ENCODE measurements around the gene RNF157.

The RNF157 gene

DNA sequence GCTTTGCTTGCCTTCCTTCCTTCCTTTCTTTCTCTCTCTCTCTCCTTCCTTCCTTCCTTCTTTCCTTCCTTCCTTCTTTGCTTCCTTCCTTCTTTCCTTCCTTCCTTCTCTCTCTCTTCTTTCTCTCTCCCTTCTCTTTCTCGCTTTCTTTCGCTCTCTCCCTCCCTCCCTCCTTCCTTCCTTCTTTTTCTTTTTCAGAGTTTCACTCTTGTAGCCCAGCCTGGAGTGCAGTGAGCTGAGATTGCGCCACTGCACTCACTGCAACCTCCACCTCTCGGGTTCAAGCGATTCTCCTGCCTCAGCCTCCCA is 117.1 kb downstream of the RNF157 start:
- Histone ChIP-seq H3K27me3 (ENCODE audit: insufficient read depth, poor library complexity, severe bottlenecking) (no peaks in the 10 kb centered on the region), H3K27ac (ENCODE audit: poor library complexity, severe bottlenecking) (no peak overlapping the region), H3K36me3 (ENCODE audit: low read depth) (no peaks in the 10 kb centered on the region), H3K4me1 (ENCODE audit: insufficient read depth, poor library complexity, severe bottlenecking) (no peaks in the 10 kb centered on the region), H3K4me3 (ENCODE audit: severe bottlenecking) (no peak overlapping the region), H3K9me3 (ENCODE audit: severe bottlenecking) (no peaks in the 10 kb centered on the region)
- DNase-seq (ENCODE audit: low spot score) (no peak), ATAC-seq (ENCODE audit: low read depth) (no peak)
- TF ChIP-seq, protein P1, sequence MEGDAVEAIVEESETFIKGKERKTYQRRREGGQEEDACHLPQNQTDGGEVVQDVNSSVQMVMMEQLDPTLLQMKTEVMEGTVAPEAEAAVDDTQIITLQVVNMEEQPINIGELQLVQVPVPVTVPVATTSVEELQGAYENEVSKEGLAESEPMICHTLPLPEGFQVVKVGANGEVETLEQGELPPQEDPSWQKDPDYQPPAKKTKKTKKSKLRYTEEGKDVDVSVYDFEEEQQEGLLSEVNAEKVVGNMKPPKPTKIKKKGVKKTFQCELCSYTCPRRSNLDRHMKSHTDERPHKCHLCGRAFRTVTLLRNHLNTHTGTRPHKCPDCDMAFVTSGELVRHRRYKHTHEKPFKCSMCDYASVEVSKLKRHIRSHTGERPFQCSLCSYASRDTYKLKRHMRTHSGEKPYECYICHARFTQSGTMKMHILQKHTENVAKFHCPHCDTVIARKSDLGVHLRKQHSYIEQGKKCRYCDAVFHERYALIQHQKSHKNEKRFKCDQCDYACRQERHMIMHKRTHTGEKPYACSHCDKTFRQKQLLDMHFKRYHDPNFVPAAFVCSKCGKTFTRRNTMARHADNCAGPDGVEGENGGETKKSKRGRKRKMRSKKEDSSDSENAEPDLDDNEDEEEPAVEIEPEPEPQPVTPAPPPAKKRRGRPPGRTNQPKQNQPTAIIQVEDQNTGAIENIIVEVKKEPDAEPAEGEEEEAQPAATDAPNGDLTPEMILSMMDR (IDR thresholded peaks at IDR 0.05; ENCODE audit: poor library complexity, severe bottlenecking) = no peak

DNA sequence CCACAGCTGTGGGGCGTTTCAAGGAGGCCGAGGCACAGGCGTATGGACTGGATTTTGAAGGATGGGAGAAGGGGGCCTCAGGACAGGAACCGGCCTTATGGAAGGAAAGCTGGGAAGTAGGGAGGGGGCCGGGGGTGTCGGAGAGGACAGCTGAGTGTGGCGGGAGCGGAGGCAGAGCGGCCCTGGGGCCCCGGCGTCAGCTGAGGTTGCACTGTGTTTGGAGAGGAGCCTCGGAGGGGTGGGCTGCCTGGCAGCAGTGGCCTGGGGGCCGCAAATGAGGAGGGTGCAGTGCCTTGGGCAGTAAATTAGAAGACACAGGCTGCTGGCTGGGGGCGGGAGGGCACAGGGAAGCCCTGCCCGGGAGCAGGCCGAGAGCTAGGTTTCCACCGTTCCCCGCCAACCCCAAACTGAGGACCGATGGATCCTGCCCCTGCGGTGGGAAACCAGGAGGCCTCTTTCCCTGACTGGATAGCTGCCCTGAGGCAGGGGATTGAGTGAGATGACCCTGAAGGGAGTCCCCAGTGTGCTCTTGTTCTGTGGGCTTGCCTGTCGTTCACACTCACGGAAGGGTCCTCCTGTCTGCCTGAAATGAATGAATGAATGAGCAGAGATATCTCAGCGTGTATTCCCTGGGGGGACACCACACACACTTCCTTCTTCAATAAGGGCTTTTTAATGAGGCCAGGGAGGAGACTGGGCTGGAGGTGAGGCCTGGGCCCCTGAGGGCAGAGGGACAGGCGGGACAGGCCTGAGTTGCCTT is 117.7 kb downstream of the RNF157 start:
- no peak for DNase-seq (ENCODE audit: low spot score)
- no peak overlapping the region for H3K27ac ChIP-seq (ENCODE audit: poor library complexity, severe bottlenecking)
- H3K9me3 ChIP-seq (ENCODE audit: severe bottlenecking) = no peaks in the 10 kb centered on the region
- H3K36me3 ChIP-seq (ENCODE audit: low read depth) = no peaks in the 10 kb centered on the region
- no peaks in the 10 kb centered on the region for H3K4me1 ChIP-seq (ENCODE audit: insufficient read depth, poor library complexity, severe bottlenecking)
- TF ChIP-seq, protein P1 (IDR thresholded peaks at IDR 0.05; ENCODE audit: poor library complexity, severe bottlenecking) = no peak
- H3K27me3 ChIP-seq (ENCODE audit: insufficient read depth, poor library complexity, severe bottlenecking) = no peaks in the 10 kb centered on the region
- no peak overlapping the region for H3K4me3 ChIP-seq (ENCODE audit: severe bottlenecking)
- no peak for ATAC-seq (ENCODE audit: low read depth)

DNA sequence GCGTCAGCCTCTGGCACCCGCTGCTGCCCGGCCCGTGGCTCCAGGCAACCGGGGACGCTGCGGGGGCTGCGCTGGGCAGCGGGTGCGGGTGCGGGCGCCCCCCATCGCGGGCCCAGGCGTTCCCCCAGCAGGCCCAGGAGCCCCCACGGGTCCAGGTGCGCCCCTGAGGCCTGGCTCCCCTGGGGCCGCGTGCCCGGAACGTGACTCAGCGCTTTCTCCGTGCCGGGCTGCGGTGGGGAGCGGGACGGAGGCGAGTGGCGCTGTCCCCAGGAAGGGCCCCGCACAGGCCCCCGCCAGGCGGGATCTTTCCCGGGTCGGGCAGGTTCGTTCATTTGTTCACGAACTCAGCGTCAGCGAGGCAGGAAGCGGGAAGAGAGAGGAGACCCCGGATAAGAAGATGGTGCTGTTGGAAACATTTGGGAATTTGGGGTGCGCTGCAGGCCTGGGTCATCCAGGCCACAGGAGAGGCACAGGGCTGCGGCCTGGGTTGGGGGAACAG is 118.3 kb downstream of the RNF157 start:
- no peaks in the 10 kb centered on the region for H3K27me3 ChIP-seq (ENCODE audit: insufficient read depth, poor library complexity, severe bottlenecking)
- no peak overlapping the region for H3K4me3 ChIP-seq (ENCODE audit: severe bottlenecking)
- no peaks in the 10 kb centered on the region for H3K36me3 ChIP-seq (ENCODE audit: low read depth)
- ATAC-seq (ENCODE audit: low read depth) (no peak), DNase-seq (ENCODE audit: low spot score) (no peak)
- no peaks in the 10 kb centered on the region for H3K4me1 ChIP-seq (ENCODE audit: insufficient read depth, poor library complexity, severe bottlenecking)
- TF ChIP-seq, protein P1 (IDR thresholded peaks at IDR 0.05; ENCODE audit: poor library complexity, severe bottlenecking) = no peak
- no peaks in the 10 kb centered on the region for H3K9me3 ChIP-seq (ENCODE audit: severe bottlenecking)
- H3K27ac ChIP-seq (ENCODE audit: poor library complexity, severe bottlenecking) = no peak overlapping the region

DNA sequence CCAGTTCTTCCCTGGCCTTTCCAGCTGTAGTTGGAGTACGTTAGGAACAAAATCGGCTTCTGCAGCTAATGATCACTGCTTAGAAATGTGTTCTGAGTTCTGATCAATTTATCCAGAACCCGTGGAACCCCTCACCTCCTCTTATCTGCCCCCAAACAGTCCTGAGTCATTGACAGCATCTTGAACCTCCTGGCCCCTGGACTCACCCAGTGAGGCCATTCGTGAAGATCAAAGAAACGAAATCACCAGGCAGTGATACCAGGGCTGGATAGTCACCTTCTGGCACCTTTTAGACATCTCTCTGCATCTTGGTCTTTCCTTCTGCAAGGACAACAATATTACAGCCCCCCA is 119.7 kb downstream of the RNF157 start:
- no peak overlapping the region for H3K27ac ChIP-seq (ENCODE audit: poor library complexity, severe bottlenecking)

More for the DNA sequence above, 119.7 kb downstream of the RNF157 start:
- Histone ChIP-seq H3K4me1 (ENCODE audit: insufficient read depth, poor library complexity, severe bottlenecking) (no peaks in the 10 kb centered on the region), H3K4me3 (ENCODE audit: severe bottlenecking) (no peak overlapping the region), H3K27me3 (ENCODE audit: insufficient read depth, poor library complexity, severe bottlenecking) (no peaks in the 10 kb centered on the region), H3K36me3 (ENCODE audit: low read depth) (no peaks in the 10 kb centered on the region), H3K9me3 (ENCODE audit: severe bottlenecking) (no peaks in the 10 kb centered on the region)
- TF ChIP-seq, protein P1 (IDR thresholded peaks at IDR 0.05; ENCODE audit: poor library complexity, severe bottlenecking) = no peak
- ATAC-seq (ENCODE audit: low read depth) = no peak
- no peak for DNase-seq (ENCODE audit: low spot score)
